HEK293 (cell line): ENCODE measurements around the gene EPS8L3.

Source experiments
- CTCF ChIA-PET: fragments of 350-600 bp; formaldehyde crosslinking; extraction: SDS; loops from one replicate; lab custom pipeline; 2021; ENCODE audit warnings: antibody characterized with exemption; lab: Yijun Ruan, JAX
- POLR2A ChIA-PET: fragments of 300-600 bp; formaldehyde crosslinking; extraction: SDS; loops from one replicate; lab custom pipeline; 2020; ENCODE audit warnings: antibody characterized with exemption, inconsistent platforms; lab: Yijun Ruan, JAX
- H3K27ac ChIP-seq: fragments of 200-500 bp; sonication (Bioruptor generic); 2 replicates; pipeline ENCODE4 v1.5.1; 2014; ENCODE audit warnings: low read depth, low read length, control low read depth, inconsistent platforms; ENCODE audit errors: extremely low read depth
- H3K36me3 ChIP-seq, 2 experiments: fragments of 200-500 bp in 1 of 2; sonication (Bioruptor generic) in 1 of 2; 1 replicate in 1 of 2; 2 replicates in 1 of 2; pipeline ENCODE4 v1.5.1; 2014 to 2017; ENCODE audit warnings: inconsistent platforms in 2 of 2, low read length in 2 of 2; ENCODE audit not compliant: control insufficient read depth in 2 of 2, insufficient read depth in 1 of 2
- H3K4me1 ChIP-seq: fragments of 200-500 bp; sonication (Bioruptor generic); 2 replicates; pipeline ENCODE4 v1.5.1; 2014; ENCODE audit warnings: mild to moderate bottlenecking, low read length, inconsistent platforms; ENCODE audit not compliant: control insufficient read depth, insufficient read depth
- H3K4me3 ChIP-seq: 2 replicates; pipeline ENCODE4 v1.5.1; 2011; ENCODE audit warnings: low read depth, mild to moderate bottlenecking, control low read depth, low read length, moderate library complexity
- H3K9me3 ChIP-seq: fragments of 200-500 bp; sonication (Bioruptor generic); 2 replicates; pipeline ENCODE4 v1.5.1; 2014; ENCODE audit warnings: low read depth, low read length, inconsistent platforms; ENCODE audit not compliant: control insufficient read depth, insufficient read depth
- EGR2 ChIP-seq: fragments of 450-650 bp; formaldehyde crosslinking; IDR thresholded peaks from 2 replicates; pipeline ENCODE4 v1.5.1; 2016; ENCODE audit warnings: low read depth, missing biosample characterization, missing genetic modification characterization
- ELK4 ChIP-seq: IDR thresholded peaks from 2 replicates; pipeline ENCODE4 v1.6.1; 2011; ENCODE audit warnings: mild to moderate bottlenecking, low read depth, low read length, borderline replicate concordance
- KLF8 ChIP-seq: fragments of 450-650 bp; formaldehyde crosslinking; IDR thresholded peaks from 2 replicates; pipeline ENCODE4 v1.5.1; 2016; ENCODE audit warnings: missing biosample characterization, missing genetic modification characterization
- SCRT1 ChIP-seq: fragments of 450-650 bp; formaldehyde crosslinking; IDR thresholded peaks from 2 replicates; pipeline ENCODE4 v1.5.1; 2016; ENCODE audit warnings: missing biosample characterization, missing genetic modification characterization, borderline replicate concordance
- SCRT2 ChIP-seq: fragments of 450-650 bp; formaldehyde crosslinking; IDR thresholded peaks from 2 replicates; pipeline ENCODE4 v1.5.1; 2016; ENCODE audit warnings: missing biosample characterization, missing genetic modification characterization
- YY1 ChIP-seq: fragments of 450-650 bp; formaldehyde crosslinking; IDR thresholded peaks from 2 replicates; pipeline ENCODE4 v1.5.1; 2018; ENCODE audit warnings: missing biosample characterization, missing genetic modification characterization
- ZBTB48 ChIP-seq: fragments of 450-650 bp; formaldehyde crosslinking; IDR thresholded peaks from 2 replicates; pipeline ENCODE4 v1.5.1; 2016; ENCODE audit warnings: missing biosample characterization, missing genetic modification characterization
- ZBTB8A ChIP-seq: fragments of 450-650 bp; formaldehyde crosslinking; IDR thresholded peaks from 2 replicates; pipeline ENCODE4 v1.5.1; 2016; ENCODE audit warnings: missing biosample characterization, missing genetic modification characterization
- ZNF157 ChIP-seq: fragments of 450-650 bp; formaldehyde crosslinking; IDR thresholded peaks from 2 replicates; pipeline ENCODE4 v1.5.1; 2016; ENCODE audit warnings: missing biosample characterization, missing genetic modification characterization
- ZNF747 ChIP-seq: fragments of 450-650 bp; formaldehyde crosslinking; IDR thresholded peaks from 2 replicates; pipeline ENCODE4 v1.5.1; 2016; ENCODE audit warnings: missing biosample characterization, missing genetic modification characterization
- ZSCAN4 ChIP-seq: fragments of 450-650 bp; formaldehyde crosslinking; IDR thresholded peaks from 2 replicates; pipeline ENCODE4 v1.5.1; 2017; ENCODE audit warnings: missing biosample characterization, missing genetic modification characterization
- TF ChIP-seq, protein P1 (sequence below): fragments of 450-650 bp; formaldehyde crosslinking; IDR thresholded peaks from 2 replicates; pipeline ENCODE4 v1.5.1; 2016; ENCODE audit warnings: missing biosample characterization, missing genetic modification characterization, borderline replicate concordance
- TF ChIP-seq, protein P2 (sequence below): fragments of 450-650 bp; formaldehyde crosslinking; IDR thresholded peaks from 2 replicates; pipeline ENCODE4 v1.5.1; 2016; ENCODE audit warnings: missing biosample characterization, missing genetic modification characterization
- TF ChIP-seq, protein P3 (sequence below): fragments of 450-650 bp; IDR thresholded peaks from 2 replicates; pipeline ENCODE4 v1.5.1; 2018; ENCODE audit warnings: missing biosample characterization, mild to moderate bottlenecking, missing genetic modification characterization
- TF ChIP-seq, protein P4 (sequence below): fragments of 450-650 bp; formaldehyde crosslinking; IDR thresholded peaks from 2 replicates; pipeline ENCODE4 v1.5.1; 2016; ENCODE audit warnings: missing biosample characterization, missing genetic modification characterization

Gene EPS8L3

GRCh38 chr1:109805486-109806165, 41.9 kb upstream of the EPS8L3 start:
- no peaks in the 10 kb centered on the region for H3K9me3 ChIP-seq
- no peak overlapping the region for H3K27ac ChIP-seq
- ChIA-PET POLR2A (no interaction called here), CTCF (interaction anchor here (0.6 to 1.3 kb wide), 6 partner anchors 12 to 313 kb away, joined by 3 to 5 read pairs (median 4); partner anchors contain the start of gene AHCYL1)
- TF ChIP-seq SCRT1 (tag by site-specific recombination) = peak; percentile 46; the same call in 1 of the 2 replicates
- TF ChIP-seq ZBTB8A = no peak
- TF ChIP-seq SCRT2 (tag by site-specific recombination) = peak; percentile 85
- TF ChIP-seq, protein P1, sequence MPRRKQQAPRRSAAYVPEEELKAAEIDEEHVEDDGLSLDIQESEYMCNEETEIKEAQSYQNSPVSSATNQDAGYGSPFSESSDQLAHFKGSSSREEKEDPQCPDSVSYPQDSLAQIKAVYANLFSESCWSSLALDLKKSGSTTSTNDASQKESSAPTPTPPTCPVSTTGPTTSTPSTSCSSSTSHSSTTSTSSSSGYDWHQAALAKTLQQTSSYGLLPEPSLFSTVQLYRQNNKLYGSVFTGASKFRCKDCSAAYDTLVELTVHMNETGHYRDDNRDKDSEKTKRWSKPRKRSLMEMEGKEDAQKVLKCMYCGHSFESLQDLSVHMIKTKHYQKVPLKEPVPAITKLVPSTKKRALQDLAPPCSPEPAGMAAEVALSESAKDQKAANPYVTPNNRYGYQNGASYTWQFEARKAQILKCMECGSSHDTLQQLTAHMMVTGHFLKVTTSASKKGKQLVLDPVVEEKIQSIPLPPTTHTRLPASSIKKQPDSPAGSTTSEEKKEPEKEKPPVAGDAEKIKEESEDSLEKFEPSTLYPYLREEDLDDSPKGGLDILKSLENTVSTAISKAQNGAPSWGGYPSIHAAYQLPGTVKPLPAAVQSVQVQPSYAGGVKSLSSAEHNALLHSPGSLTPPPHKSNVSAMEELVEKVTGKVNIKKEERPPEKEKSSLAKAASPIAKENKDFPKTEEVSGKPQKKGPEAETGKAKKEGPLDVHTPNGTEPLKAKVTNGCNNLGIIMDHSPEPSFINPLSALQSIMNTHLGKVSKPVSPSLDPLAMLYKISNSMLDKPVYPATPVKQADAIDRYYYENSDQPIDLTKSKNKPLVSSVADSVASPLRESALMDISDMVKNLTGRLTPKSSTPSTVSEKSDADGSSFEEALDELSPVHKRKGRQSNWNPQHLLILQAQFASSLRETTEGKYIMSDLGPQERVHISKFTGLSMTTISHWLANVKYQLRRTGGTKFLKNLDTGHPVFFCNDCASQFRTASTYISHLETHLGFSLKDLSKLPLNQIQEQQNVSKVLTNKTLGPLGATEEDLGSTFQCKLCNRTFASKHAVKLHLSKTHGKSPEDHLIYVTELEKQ = no peak
- no peak for TF ChIP-seq ZSCAN4 (tag by site-specific recombination)
- no peaks in the 10 kb centered on the region for H3K36me3 ChIP-seq
- H3K4me1 ChIP-seq = no peaks in the 10 kb centered on the region
- no peak overlapping the region for H3K4me3 ChIP-seq

DNA sequence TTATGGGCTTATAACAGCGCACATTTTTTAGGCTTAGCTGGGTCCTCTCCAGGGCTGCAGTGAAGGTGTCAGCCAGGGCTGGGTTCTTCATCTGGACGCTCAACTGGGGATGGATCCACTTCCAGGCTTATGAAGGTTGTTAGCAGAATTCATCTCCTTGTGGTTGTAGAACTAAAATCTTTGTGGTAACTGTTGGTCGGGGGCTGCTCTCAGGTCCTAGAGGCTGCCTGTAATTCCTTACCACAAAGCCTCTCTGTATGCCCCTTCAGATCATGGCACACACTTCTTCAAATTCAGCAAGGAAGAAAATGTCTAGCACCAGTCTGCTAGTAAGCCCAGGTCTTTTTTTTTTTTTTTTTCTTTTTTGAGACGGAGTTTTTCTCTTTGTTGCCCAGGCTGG, 40.9 kb upstream of the EPS8L3 start:
- ChIA-PET CTCF (interaction anchor here (1.3 kb wide), 1 partner anchor 13 kb away, joined by 4 read pairs; no protein-coding TSS in a partner anchor), POLR2A (no interaction called here)
- H3K4me1 ChIP-seq = no peaks in the 10 kb centered on the region
- H3K27ac ChIP-seq = no peak overlapping the region
- no peaks in the 10 kb centered on the region for H3K9me3 ChIP-seq
- H3K4me3 ChIP-seq = no peak overlapping the region
- H3K36me3 ChIP-seq = no peaks in the 10 kb centered on the region
- no peak for TF ChIP-seq EGR2 (tag by site-specific recombination)
- TF ChIP-seq ELK4 = no peak
- TF ChIP-seq, protein P2, sequence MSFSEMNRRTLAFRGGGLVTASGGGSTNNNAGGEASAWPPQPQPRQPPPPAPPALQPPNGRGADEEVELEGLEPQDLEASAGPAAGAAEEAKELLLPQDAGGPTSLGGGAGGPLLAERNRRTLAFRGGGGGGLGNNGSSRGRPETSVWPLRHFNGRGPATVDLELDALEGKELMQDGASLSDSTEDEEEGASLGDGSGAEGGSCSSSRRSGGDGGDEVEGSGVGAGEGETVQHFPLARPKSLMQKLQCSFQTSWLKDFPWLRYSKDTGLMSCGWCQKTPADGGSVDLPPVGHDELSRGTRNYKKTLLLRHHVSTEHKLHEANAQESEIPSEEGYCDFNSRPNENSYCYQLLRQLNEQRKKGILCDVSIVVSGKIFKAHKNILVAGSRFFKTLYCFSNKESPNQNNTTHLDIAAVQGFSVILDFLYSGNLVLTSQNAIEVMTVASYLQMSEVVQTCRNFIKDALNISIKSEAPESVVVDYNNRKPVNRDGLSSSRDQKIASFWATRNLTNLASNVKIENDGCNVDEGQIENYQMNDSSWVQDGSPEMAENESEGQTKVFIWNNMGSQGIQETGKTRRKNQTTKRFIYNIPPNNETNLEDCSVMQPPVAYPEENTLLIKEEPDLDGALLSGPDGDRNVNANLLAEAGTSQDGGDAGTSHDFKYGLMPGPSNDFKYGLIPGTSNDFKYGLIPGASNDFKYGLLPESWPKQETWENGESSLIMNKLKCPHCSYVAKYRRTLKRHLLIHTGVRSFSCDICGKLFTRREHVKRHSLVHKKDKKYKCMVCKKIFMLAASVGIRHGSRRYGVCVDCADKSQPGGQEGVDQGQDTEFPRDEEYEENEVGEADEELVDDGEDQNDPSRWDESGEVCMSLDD = no peak
- TF ChIP-seq YY1 (tag by site-specific recombination) = no peak
- TF ChIP-seq ZNF747 (tag by site-specific recombination) = no peak
- TF ChIP-seq ZNF157 (tag by site-specific recombination) = no peak
- no peak for TF ChIP-seq KLF8
- no peak for TF ChIP-seq ZBTB48
- TF ChIP-seq, protein P3, sequence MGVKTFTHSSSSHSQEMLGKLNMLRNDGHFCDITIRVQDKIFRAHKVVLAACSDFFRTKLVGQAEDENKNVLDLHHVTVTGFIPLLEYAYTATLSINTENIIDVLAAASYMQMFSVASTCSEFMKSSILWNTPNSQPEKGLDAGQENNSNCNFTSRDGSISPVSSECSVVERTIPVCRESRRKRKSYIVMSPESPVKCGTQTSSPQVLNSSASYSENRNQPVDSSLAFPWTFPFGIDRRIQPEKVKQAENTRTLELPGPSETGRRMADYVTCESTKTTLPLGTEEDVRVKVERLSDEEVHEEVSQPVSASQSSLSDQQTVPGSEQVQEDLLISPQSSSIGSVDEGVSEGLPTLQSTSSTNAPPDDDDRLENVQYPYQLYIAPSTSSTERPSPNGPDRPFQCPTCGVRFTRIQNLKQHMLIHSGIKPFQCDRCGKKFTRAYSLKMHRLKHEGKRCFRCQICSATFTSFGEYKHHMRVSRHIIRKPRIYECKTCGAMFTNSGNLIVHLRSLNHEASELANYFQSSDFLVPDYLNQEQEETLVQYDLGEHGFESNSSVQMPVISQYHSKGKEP = no peak
- TF ChIP-seq, protein P4, sequence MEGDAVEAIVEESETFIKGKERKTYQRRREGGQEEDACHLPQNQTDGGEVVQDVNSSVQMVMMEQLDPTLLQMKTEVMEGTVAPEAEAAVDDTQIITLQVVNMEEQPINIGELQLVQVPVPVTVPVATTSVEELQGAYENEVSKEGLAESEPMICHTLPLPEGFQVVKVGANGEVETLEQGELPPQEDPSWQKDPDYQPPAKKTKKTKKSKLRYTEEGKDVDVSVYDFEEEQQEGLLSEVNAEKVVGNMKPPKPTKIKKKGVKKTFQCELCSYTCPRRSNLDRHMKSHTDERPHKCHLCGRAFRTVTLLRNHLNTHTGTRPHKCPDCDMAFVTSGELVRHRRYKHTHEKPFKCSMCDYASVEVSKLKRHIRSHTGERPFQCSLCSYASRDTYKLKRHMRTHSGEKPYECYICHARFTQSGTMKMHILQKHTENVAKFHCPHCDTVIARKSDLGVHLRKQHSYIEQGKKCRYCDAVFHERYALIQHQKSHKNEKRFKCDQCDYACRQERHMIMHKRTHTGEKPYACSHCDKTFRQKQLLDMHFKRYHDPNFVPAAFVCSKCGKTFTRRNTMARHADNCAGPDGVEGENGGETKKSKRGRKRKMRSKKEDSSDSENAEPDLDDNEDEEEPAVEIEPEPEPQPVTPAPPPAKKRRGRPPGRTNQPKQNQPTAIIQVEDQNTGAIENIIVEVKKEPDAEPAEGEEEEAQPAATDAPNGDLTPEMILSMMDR (tag by site-specific recombination) = no peak
